H9 (cell line): ENCODE results near the gene OR8B8. TPM values are rescaled to one million over a fixed set of nuclear protein-coding genes. Genes with fewer than 3 reads are reported as not detected.

Experiments used
- DNase-seq: peaks from one replicate; pipeline ENCODE4 v3.0.0-alpha.2; 2017
- H2AFZ ChIP-seq: one replicate; pipeline ENCODE4 v1.6.1; 2013; ENCODE audit warnings: mild to moderate bottlenecking, low read length, control low read depth, moderate library complexity
- H2AK5ac ChIP-seq: 2 replicates; pipeline ENCODE4 v1.6.1; 2013; ENCODE audit warnings: low read length, control low read depth, mixed read lengths; ENCODE audit not compliant: insufficient read length
- H2BK120ac ChIP-seq: one replicate; pipeline ENCODE4 v1.6.1; 2013; ENCODE audit warnings: low read depth, mild to moderate bottlenecking, low read length, control low read depth, inconsistent platforms; ENCODE audit not compliant: poor library complexity, severe bottlenecking
- H2BK12ac ChIP-seq: 2 replicates; pipeline ENCODE4 v1.6.1; 2013; ENCODE audit warnings: low read length, control low read depth, mixed read lengths, low read depth; ENCODE audit not compliant: insufficient read length
- H2BK15ac ChIP-seq: 2 replicates; pipeline ENCODE4 v1.6.1; 2013; ENCODE audit warnings: low read depth, low read length, control low read depth
- H2BK20ac ChIP-seq: one replicate; pipeline ENCODE4 v1.6.1; 2013; ENCODE audit warnings: low read depth, mild to moderate bottlenecking, low read length, control low read depth, inconsistent platforms; ENCODE audit not compliant: poor library complexity, severe bottlenecking
- H2BK5ac ChIP-seq: 2 replicates; pipeline ENCODE4 v1.6.1; 2013; ENCODE audit warnings: low read length, control low read depth, mixed read lengths; ENCODE audit not compliant: insufficient read length
- H3K14ac ChIP-seq: 2 replicates; pipeline ENCODE4 v1.6.1; 2013; ENCODE audit warnings: low read length, control low read depth; ENCODE audit not compliant: insufficient read depth
- H3K18ac ChIP-seq: 2 replicates; pipeline ENCODE4 v1.6.1; 2013; ENCODE audit warnings: low read depth, mild to moderate bottlenecking, mixed read lengths, low read length, control low read depth; ENCODE audit not compliant: insufficient read length
- H3K23ac ChIP-seq: 2 replicates; pipeline ENCODE4 v1.6.1; 2013; ENCODE audit warnings: low read length, control low read depth, mixed read lengths, low read depth; ENCODE audit not compliant: insufficient read length
- H3K23me2 ChIP-seq: 2 replicates; pipeline ENCODE4 v1.6.1; 2013; ENCODE audit warnings: low read depth, mild to moderate bottlenecking, mixed read lengths, low read length, control low read depth; ENCODE audit not compliant: insufficient read length, poor library complexity, severe bottlenecking
- H3K27ac ChIP-seq: 2 replicates; pipeline ENCODE4 v1.5.1; 2013; ENCODE audit warnings: low read length, control low read depth, mixed read lengths, low read depth; ENCODE audit not compliant: insufficient read length
- H3K27me3 ChIP-seq: 2 replicates; pipeline ENCODE4 v1.6.1; 2013; ENCODE audit warnings: low read length, control low read depth, inconsistent platforms; ENCODE audit not compliant: insufficient read depth
- H3K4ac ChIP-seq: 2 replicates; pipeline ENCODE4 v1.6.1; 2013; ENCODE audit warnings: low read depth, mild to moderate bottlenecking, control low read depth, inconsistent platforms, low read length, moderate library complexity
- H3K4me1 ChIP-seq: 2 replicates; pipeline ENCODE4 v1.6.1; 2013; ENCODE audit warnings: low read length, control low read depth, inconsistent platforms; ENCODE audit not compliant: insufficient read depth
- H3K4me2 ChIP-seq: 2 replicates; pipeline ENCODE4 v1.6.1; 2013; ENCODE audit warnings: low read length, control low read depth, mixed read lengths; ENCODE audit not compliant: insufficient read length, insufficient read depth
- H3K56ac ChIP-seq: 2 replicates; pipeline ENCODE4 v1.6.1; 2013; ENCODE audit warnings: low read depth, mild to moderate bottlenecking, mixed read lengths, low read length, control low read depth; ENCODE audit not compliant: insufficient read length
- H3K79me1 ChIP-seq: 2 replicates; pipeline ENCODE4 v1.6.1; 2013; ENCODE audit warnings: low read depth, mild to moderate bottlenecking, moderate library complexity, low read length, control low read depth, inconsistent platforms; ENCODE audit not compliant: insufficient read depth, poor library complexity, severe bottlenecking
- H3K79me2 ChIP-seq: 2 replicates; pipeline ENCODE4 v1.6.1; 2013; ENCODE audit warnings: low read length, control low read depth, inconsistent platforms; ENCODE audit not compliant: insufficient read depth
- H3K9ac ChIP-seq: 2 replicates; pipeline ENCODE4 v1.6.1; 2013; ENCODE audit warnings: low read length, control low read depth, mixed read lengths; ENCODE audit not compliant: insufficient read length; ENCODE audit errors: extremely low read depth
- H3K9me3 ChIP-seq: one replicate; pipeline ENCODE4 v1.6.1; 2013; ENCODE audit warnings: low read depth, low read length, inconsistent platforms; ENCODE audit not compliant: control insufficient read depth
- H3T11ph ChIP-seq: one replicate; pipeline ENCODE4 v1.6.1; 2013; ENCODE audit warnings: mild to moderate bottlenecking, low read length, control low read depth, inconsistent platforms
- H4K20me1 ChIP-seq: one replicate; pipeline ENCODE4 v1.6.1; 2013; ENCODE audit not compliant: control insufficient read depth, insufficient read length, insufficient read depth
- H4K5ac ChIP-seq: 2 replicates; pipeline ENCODE4 v1.6.1; 2013; ENCODE audit warnings: low read depth, mild to moderate bottlenecking, mixed read lengths, low read length, control low read depth; ENCODE audit not compliant: insufficient read length
- H4K8ac ChIP-seq: replicated peaks from 2 replicates; pipeline ENCODE4 v1.6.1; 2013; ENCODE audit warnings: low read length, control low read depth, mixed read lengths, low read depth; ENCODE audit not compliant: insufficient read length
- H4K91ac ChIP-seq: 2 replicates; pipeline ENCODE4 v1.6.1; 2013; ENCODE audit warnings: low read depth, mild to moderate bottlenecking, moderate library complexity, mixed read lengths, low read length, control low read depth; ENCODE audit not compliant: insufficient read length
- H3K27ac Mint-ChIP-seq, 3 experiments: 2 replicates in 2 of 3; 3 replicates in 1 of 3; pipeline ENCODE4 v1.8.0; 2020 to 2021; ENCODE audit warnings: mixed read lengths in 3 of 3, mild to moderate bottlenecking in 1 of 3, moderate library complexity in 1 of 3
- H3K27me3 Mint-ChIP-seq: 2 replicates; pipeline ENCODE4 v1.8.0; 2021; ENCODE audit warnings: low read depth, mild to moderate bottlenecking, moderate library complexity, mixed read lengths
- H3K36me3 Mint-ChIP-seq, 3 experiments: 2 replicates in 2 of 3; 3 replicates in 1 of 3; pipeline ENCODE4 v1.8.0; 2020 to 2021; ENCODE audit warnings: low read depth in 3 of 3, mixed read lengths in 3 of 3; ENCODE audit not compliant: insufficient read depth in 1 of 3
- H3K4me1 Mint-ChIP-seq, 2 experiments: 2 replicates each; pipeline ENCODE4 v1.8.0; 2020; ENCODE audit warnings: mixed read lengths in 2 of 2
- H3K4me3 Mint-ChIP-seq, 2 experiments: 2 replicates in 1 of 2; 3 replicates in 1 of 2; pipeline ENCODE4 v1.8.0; 2020 to 2021; ENCODE audit warnings: mild to moderate bottlenecking in 2 of 2, mixed read lengths in 2 of 2, moderate library complexity in 1 of 2
- H3K9me3 Mint-ChIP-seq, 2 experiments: 2 replicates in 1 of 2; 3 replicates in 1 of 2; pipeline ENCODE4 v1.8.0; 2020; ENCODE audit warnings: mild to moderate bottlenecking in 2 of 2, mixed read lengths in 2 of 2, moderate library complexity in 1 of 2
- CTCF ChIP-seq: fragments of 200-600 bp; sonication (generic); conservative IDR thresholded peaks from 3 replicates; pipeline ENCODE4 v1.8.0; 2021; ENCODE audit warnings: antibody characterized with exemption, mild to moderate bottlenecking
- WGBS: extraction: QIAGEN DNeasy Blood & Tissue Kit; methylation state at CpG from one replicate; pipeline ENCODE4 v1.1.7; 2013; ENCODE audit warnings: missing lambda C conversion rate, low lambda C conversion rate, mixed read lengths; ENCODE audit not compliant: insufficient read length; ENCODE audit errors: extremely low coverage; 5-methylcytosine and 5-hydroxymethylcytosine counted together
- total RNA-seq: library from RNA; stranded (reverse); gene quantifications from 2 replicates; pipeline ENCODE4 v1.2.1, GENCODE V29; 2021

Gene OR8B8
- total RNA-seq, 1 experiment from 2014 or later, result not detected

GRCh38 chr11:124463324-124463723, 17.8 kb upstream of the OR8B8 start:
- no peak for DNase-seq
- TF ChIP-seq CTCF, result no peak
- WGBS, result no CpG with 5 or more reads among the region's 3 CpGs

More at GRCh38 chr11:124463324-124463723, 17.8 kb upstream of the OR8B8 start:
- H3K18ac ChIP-seq, result no peak overlapping the region
- H3K27me3 ChIP-seq, result no peaks in the 10 kb centered on the region
- Mint-ChIP-seq H3K4me3 (no peak overlapping the region), H3K27me3 (no peaks in the 10 kb centered on the region; the same call in none of the 2 replicates), H3K4me1 (peaks cover 4% of the 10 kb centered on the region in 2 experiments; a peak in 2 of 4 replicates), H3K27ac (no peak overlapping the region), H3K9me3 (peaks cover 0 to 3% of the 10 kb centered on the region in 2 experiments; a peak in 3 of 5 replicates), H3K36me3 (0 out of 7 replicates have a peak, but pooled peaks cover 0 to 5% (median 0%) of the 10 kb centered on the region in 3 experiments)
- H4K5ac ChIP-seq, result no peak overlapping the region
- no peak overlapping the region for H2BK5ac ChIP-seq
- no peaks in the 10 kb centered on the region for H4K20me1 ChIP-seq
- no peak overlapping the region for H3K4me2 ChIP-seq
- H4K91ac ChIP-seq, result no peak overlapping the region
- H2AFZ ChIP-seq, result no peak overlapping the region
- H3K23ac ChIP-seq, result no peak overlapping the region
- no peak overlapping the region for H3K14ac ChIP-seq
- H3K56ac ChIP-seq, result no peak overlapping the region
- no peaks in the 10 kb centered on the region for H3K9me3 ChIP-seq
- H3K79me1 ChIP-seq, result no peaks in the 10 kb centered on the region
- H3K4ac ChIP-seq, result no peak overlapping the region
- no peaks in the 10 kb centered on the region for H3K23me2 ChIP-seq
- no peaks in the 10 kb centered on the region for H3K4me1 ChIP-seq
- no peak overlapping the region for H3T11ph ChIP-seq
- no peak overlapping the region for H2AK5ac ChIP-seq
- no peak overlapping the region for H4K8ac ChIP-seq
- no peak overlapping the region for H2BK120ac ChIP-seq
- H2BK12ac ChIP-seq, result no peak overlapping the region
- H3K79me2 ChIP-seq, result no peaks in the 10 kb centered on the region
- H3K27ac ChIP-seq, result no peak overlapping the region
- H3K9ac ChIP-seq, result no peak overlapping the region
- no peak overlapping the region for H2BK20ac ChIP-seq
- H2BK15ac ChIP-seq, result no peak overlapping the region
